GM10266 (cell line): ENCODE results near the gene NDRG4.

Source experiments
- DNase-seq: peaks from one replicate; pipeline ENCODE4 v3.0.0; 2012; ENCODE audit errors: extremely low spot score
- TF ChIP-seq, protein P1 (sequence below): IDR thresholded peaks from 2 replicates; pipeline ENCODE4 v1.5.1; 2012; ENCODE audit warnings: mild to moderate bottlenecking, low read depth; ENCODE audit not compliant: control insufficient read depth, insufficient read depth; ENCODE audit errors: missing control alignments

The NDRG4 gene

DNA sequence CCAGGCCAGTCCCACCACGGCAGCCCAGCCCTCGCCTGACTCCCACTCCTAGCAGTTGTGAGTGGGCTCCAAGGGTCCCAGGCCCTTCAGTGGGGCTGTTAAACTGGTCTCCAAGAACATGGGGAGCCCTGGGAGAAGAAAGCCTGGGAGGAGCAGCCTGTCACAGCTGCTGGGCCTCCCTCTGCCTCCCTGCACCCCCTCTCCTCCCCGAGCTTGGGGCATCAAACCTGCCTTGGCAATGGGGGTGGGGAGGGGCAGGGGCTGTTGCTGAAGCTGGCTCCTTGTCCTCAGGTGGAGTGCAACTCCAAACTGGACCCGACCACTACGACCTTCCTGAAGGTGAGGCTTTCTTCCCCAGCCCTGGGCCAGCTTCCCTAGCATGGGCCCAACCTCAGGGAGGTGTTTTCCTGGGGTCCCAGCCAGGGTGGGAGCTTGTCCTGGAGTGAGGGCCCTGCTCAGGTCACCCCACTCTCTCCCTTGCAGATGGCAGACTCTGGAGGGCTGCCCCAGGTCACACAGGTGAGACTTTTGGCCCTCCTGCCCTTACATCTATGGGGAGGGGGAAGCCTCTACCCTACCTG is 8.8 kb downstream of the NDRG4 start:
- DNase-seq, result no peak
- TF ChIP-seq, protein P1, sequence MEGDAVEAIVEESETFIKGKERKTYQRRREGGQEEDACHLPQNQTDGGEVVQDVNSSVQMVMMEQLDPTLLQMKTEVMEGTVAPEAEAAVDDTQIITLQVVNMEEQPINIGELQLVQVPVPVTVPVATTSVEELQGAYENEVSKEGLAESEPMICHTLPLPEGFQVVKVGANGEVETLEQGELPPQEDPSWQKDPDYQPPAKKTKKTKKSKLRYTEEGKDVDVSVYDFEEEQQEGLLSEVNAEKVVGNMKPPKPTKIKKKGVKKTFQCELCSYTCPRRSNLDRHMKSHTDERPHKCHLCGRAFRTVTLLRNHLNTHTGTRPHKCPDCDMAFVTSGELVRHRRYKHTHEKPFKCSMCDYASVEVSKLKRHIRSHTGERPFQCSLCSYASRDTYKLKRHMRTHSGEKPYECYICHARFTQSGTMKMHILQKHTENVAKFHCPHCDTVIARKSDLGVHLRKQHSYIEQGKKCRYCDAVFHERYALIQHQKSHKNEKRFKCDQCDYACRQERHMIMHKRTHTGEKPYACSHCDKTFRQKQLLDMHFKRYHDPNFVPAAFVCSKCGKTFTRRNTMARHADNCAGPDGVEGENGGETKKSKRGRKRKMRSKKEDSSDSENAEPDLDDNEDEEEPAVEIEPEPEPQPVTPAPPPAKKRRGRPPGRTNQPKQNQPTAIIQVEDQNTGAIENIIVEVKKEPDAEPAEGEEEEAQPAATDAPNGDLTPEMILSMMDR, result no peak

GRCh38 chr16:58509256-58510096 is 9.5 kb downstream of the NDRG4 start:
- no peak for DNase-seq
- TF ChIP-seq, protein P1, result no peak

DNA sequence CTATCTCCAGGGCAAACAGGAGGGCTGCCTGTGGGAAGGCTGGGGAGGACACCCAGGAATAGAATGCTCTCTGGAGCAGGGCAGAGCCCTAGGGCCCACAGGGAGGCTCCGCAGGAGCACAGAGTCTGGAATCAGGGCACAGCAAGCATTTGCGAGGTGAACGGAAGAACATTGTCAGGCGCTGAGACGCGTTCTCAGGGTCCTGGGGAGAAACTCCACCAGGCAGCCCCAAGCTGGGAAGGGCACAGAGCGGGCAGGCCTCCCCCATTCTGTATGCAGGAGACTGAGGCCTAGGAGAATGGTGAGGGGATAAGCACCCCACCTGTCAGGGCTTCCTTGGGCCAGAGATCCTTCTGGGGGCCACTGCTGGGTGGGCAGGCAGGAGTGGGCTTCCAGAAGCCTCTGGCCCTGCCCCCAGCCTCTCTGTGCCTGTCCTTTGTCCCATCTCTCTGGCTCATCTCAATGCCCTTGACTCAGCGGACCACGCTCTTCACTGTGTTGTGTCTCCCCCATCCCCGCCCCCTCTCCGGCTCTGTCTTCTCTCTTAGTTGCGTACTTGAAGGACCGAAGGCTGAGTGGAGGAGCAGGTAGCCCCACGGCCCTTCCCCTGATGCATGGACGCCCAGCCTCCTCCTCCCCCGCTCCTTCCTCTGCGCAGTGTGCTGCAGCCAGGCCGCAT is 10.3 kb downstream of the NDRG4 start:
- TF ChIP-seq, protein P1, result no peak
- DNase-seq, result no peak

- TF ChIP-seq, protein P1, result no peak
- no peak for DNase-seq
These were observed 11.1 kb downstream of the NDRG4 start for GRCh38 chr16:58510776-58511628.

DNA sequence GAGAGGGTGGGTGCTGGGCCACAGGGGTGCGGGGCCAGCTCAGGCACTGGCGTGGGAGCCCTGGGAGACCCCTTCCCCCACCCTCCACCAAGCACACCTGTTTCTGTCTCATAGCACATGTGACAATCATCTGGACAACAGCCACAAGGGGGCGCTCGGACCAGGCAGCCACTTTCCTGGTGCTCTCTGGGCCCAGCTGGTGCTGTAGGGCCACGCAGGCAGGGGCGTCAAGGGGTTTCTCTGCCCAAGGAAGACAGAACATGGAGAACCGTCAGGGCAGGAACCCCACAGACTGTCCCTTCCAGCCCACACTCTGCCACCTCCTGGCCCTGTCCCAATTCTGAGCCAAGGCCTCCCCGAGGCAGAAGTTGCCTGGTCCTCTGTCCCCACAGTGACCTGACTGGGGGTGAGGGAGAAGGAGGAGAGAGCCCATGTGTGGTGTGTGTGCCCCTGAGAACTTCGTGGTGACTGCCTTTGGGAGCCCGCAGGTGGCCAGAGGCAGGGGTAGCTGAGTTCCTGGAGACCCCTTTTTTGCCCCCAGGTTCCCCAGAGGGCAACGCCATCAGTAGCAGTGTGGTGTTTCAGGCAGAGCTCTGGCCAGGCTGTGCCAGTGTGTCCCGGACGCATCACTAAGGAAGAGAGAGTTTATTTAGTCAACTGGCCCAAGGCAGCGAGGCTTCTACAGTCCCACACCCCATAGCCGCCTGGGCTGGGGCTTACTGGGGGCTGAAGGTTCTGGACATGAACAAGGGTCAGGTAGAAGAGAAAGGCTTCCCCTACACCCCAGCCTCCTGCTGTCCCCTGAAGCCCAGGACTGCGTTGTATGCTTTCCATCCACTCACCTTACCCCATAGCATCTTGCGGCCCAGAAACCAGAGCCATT is 12.2 kb downstream of the NDRG4 start:
- peak; percentile 76 for DNase-seq
- TF ChIP-seq, protein P1, result peak; percentile 84

DNA sequence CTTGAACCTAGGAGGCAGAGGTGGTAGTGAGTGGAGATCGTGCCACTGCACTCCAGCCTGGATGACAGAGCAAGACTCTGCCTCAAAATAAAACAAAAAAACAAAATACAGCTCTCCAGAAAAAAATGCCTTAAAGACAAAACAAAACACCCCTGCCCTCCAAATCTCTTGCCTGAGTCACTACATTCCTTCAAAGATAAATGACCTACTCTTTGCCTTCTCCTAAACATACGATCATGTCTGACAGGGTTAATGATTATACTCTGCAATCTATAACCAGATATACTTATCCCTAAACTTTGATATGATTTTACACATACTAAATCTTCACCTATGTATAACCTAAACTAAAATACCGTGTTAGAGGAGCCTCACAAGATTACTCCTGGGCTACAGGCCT is 13.9 kb downstream of the NDRG4 start:
- TF ChIP-seq, protein P1, result no peak
- DNase-seq, result no peak
